Tibial nerve (tissue), 3 donors: ENCODE measurements around the gene PLXDC2.

Experiments
- POLR2A ChIP-seq, 2 donors: fragments of 450-650 bp; IDR thresholded peaks; one replicate each; pipeline ENCODE4 v1.6.1; 2017; ENCODE audit warnings: antibody characterized with exemption in 2 of 2, mild to moderate bottlenecking in 2 of 2, moderate library complexity in 2 of 2
- TF ChIP-seq, protein P1 (sequence below), 5 experiments: fragments of 200-600 bp in 3 of 5; fragments of 450-650 bp in 2 of 5; sonication (generic) in 3 of 5; IDR thresholded peaks; one replicate each; pipeline ENCODE4 v1.5.1; 2016 to 2019; ENCODE audit warnings: antibody characterized with exemption in 5 of 5, mild to moderate bottlenecking in 3 of 5, moderate library complexity in 2 of 5

DNA sequence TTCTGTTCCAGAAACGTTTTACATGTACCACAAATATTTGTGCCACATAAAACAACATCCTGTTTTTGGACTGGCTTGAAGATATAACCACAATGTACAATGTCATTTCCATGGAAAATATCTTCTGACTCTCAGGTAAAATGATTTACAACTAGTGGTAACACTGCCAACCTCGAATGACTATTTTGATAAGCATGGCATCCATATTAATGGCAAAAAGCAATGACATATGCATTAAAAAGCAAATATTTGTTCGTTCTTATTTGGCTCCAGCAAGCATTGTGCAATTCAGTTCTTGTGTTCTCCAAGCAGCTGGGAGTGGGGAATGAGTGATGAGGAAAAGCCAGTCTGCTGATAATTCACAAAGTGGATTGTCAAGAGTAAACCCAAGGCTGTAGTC, 289.0 kb downstream of the PLXDC2 start:
- TF ChIP-seq, protein P1, sequence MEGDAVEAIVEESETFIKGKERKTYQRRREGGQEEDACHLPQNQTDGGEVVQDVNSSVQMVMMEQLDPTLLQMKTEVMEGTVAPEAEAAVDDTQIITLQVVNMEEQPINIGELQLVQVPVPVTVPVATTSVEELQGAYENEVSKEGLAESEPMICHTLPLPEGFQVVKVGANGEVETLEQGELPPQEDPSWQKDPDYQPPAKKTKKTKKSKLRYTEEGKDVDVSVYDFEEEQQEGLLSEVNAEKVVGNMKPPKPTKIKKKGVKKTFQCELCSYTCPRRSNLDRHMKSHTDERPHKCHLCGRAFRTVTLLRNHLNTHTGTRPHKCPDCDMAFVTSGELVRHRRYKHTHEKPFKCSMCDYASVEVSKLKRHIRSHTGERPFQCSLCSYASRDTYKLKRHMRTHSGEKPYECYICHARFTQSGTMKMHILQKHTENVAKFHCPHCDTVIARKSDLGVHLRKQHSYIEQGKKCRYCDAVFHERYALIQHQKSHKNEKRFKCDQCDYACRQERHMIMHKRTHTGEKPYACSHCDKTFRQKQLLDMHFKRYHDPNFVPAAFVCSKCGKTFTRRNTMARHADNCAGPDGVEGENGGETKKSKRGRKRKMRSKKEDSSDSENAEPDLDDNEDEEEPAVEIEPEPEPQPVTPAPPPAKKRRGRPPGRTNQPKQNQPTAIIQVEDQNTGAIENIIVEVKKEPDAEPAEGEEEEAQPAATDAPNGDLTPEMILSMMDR (IDR thresholded peaks at IDR 0.05) = no peak
- no peak for TF ChIP-seq POLR2A (IDR thresholded peaks at IDR 0.05)
